MG63 (cell line): Measurements from ENCODE around the gene IFT172. TPM values are rescaled to one million over a fixed set of nuclear protein-coding genes. Genes with fewer than 3 reads are reported as not detected.

Experiments used
- DNase-seq: peaks from one replicate; pipeline ENCODE4 v3.0.0-alpha.2; 2020
- H3K27me3 ChIP-seq: fragments of 250-450 bp; sonication (Bioruptor Pico); 2 replicates; pipeline ENCODE4 v1.5.1; 2020; ENCODE audit warnings: mild to moderate bottlenecking, moderate library complexity
- H3K36me3 ChIP-seq: fragments of 250-450 bp; sonication (Bioruptor Pico); 2 replicates; pipeline ENCODE4 v1.5.1; 2020; ENCODE audit warnings: mild to moderate bottlenecking, moderate library complexity
- H3K4me3 ChIP-seq: fragments of 250-450 bp; sonication (Bioruptor Pico); 2 replicates; pipeline ENCODE4 v1.5.1; 2020; ENCODE audit warnings: mild to moderate bottlenecking, moderate library complexity
- H3K9me3 ChIP-seq: fragments of 250-450 bp; sonication (Bioruptor Pico); 2 replicates; pipeline ENCODE4 v1.5.1; 2020; ENCODE audit warnings: mild to moderate bottlenecking, moderate library complexity
- total RNA-seq: library from RNA; depleted of rRNA; stranded (reverse); fragments of >200 nt; shearing (Covaris generic); gene quantifications from 2 replicates; pipeline ENCODE4 v1.2.3, GENCODE V29; 2014; ENCODE audit warnings: low replicate concordance

The IFT172 gene
- total RNA-seq, 1 experiment from 2014 or later = 8.7 TPM

DNA sequence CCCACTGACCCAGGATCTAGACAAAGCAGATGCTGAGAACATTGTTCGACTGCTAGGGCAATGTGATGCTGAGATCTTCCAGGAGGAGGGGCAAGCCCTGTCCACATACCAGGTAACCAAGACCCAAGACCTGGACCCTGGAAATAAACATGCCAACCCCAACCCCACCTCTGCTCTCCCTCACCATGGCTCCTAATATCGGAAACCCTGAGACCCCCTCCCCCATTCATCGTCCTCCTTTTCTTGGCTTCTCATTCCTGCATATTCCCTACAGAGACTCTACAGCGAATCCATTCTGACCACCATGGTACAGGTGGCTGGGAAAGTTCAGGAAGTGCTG lies 7.7 kb upstream of the IFT172 start:
- no peak for DNase-seq
- no peaks in the 10 kb centered on the region for H3K36me3 ChIP-seq
- no peaks in the 10 kb centered on the region for H3K9me3 ChIP-seq
- H3K27me3 ChIP-seq = no peaks in the 10 kb centered on the region
- H3K4me3 ChIP-seq = no peak overlapping the region

DNA sequence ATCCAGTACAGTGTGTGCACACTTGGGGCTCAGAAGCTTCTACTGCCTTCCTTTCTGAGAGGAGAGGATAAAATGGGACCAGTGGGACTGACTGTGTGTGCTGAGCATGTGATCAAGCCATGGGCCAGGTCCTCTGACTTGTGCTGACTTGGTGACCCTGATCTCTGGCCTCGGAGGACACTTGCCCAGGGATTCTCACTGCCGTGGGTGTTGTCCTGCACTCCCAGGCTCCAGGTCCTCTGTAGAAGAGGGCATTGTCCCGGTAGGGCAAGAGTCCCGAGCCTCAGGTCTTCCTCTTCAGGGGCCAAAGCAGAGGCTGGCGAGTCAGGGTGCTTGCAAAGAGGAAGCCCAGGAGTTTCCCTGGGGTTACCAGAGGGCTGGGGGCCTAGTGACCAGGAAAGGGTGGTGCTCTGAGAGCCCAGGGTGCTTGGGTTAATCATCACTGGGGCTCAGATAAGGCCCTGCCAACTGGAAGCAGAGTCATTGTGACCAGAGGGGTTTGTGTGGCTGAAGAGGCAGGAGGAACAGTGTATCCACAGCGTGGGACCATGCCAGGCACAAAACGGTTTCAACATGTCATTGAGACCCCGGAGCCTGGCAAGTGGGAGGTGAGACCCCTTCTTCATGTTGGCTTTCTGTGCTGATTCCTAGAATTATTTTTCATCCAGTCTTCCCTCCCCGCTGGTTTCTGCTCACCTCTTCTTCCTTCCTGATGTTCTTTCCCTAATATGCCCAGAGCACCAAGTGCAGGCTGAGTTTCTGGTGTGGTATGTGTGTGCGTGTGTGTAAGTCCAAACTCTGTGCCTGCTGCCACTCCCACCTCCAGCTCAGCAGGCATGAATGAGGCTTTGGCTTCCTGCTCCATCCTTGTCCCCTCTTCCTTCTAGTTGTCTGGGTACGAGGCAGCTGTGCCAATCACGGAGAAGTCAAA lies 7.1 kb upstream of the IFT172 start, which contains the start of gene GCKR:
TSS of gene GCKR (plus strand) at position 483 of the 931 bp plus-strand sequence. CDS start at position 549, 66 bp downstream.
- H3K36me3 ChIP-seq = no peaks in the 10 kb centered on the region
- H3K9me3 ChIP-seq = no peaks in the 10 kb centered on the region
- no peaks in the 10 kb centered on the region for H3K27me3 ChIP-seq
- peak; percentile 71 for DNase-seq
- no peak within 1 kb of the TSS for H3K4me3 ChIP-seq

DNA sequence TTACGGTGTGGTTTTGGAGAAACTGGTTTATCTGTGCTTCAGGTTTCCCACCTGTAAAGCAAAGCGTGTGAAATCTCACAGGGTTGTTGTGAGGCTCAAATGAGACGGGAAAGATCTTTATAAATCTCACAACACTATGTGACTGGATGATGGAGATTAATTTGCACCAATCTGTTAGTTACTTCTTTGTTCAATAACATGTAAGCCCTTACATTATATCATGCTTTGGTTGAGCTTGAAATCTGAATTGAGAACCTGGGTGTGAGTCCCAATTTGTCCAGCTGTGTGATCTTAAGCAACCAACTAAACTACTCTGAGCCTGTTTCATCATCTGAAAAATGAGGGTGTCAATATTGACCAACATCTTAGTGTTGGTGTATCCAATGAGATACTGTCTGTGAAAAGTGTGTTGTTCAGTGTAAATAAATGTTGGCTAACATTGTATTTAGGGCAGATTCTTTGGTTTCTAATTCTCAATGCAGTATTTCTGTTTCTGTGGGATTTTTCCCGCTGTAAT lies 6.4 kb upstream of the IFT172 start:
- no peak overlapping the region for H3K4me3 ChIP-seq
- no peak for DNase-seq
- no peaks in the 10 kb centered on the region for H3K27me3 ChIP-seq
- no peaks in the 10 kb centered on the region for H3K9me3 ChIP-seq
- no peaks in the 10 kb centered on the region for H3K36me3 ChIP-seq

DNA sequence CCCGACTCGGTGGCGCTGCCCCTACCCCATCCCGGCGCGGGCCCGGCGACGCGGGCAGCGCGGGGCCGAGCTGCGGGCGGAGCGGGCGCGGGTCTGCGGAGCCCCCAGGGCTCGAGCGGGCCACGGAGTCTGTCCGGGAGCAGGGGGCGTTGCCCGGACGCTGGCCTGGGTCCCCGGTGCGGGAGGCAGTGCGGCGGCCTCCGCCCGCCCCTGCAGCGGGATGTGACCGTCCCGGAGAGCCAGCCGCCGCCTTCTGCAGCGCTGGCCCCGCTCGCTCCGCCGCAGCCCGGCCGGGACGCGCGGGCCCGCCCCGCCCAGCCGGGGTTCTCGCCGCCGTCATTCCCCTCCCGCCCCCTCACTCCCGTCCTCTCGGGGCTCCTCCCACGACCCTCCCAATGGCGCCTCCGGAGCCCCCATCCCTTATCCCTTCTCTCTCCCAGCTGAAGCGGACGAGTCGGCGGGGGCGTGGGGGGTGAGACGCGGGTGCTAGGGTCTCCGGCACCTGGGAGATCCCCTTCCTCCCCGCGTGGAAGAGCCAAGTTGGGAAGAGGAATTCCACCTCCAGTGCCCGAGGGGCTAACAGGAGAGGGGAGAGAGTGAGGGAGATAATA lies 5.5 kb upstream of the IFT172 start, which contains the start of gene FNDC4:
TSS of gene FNDC4 (minus strand) at position 257 of the 611 bp plus-strand sequence. CDS start 521 bp downstream, outside the sequence.
- H3K9me3 ChIP-seq = no peaks in the 10 kb centered on the region
- H3K4me3 ChIP-seq = peak within 1 kb of the TSS; percentile 36
- peak; percentile 36 for DNase-seq
- no peaks in the 10 kb centered on the region for H3K27me3 ChIP-seq
- no peaks in the 10 kb centered on the region for H3K36me3 ChIP-seq

DNA sequence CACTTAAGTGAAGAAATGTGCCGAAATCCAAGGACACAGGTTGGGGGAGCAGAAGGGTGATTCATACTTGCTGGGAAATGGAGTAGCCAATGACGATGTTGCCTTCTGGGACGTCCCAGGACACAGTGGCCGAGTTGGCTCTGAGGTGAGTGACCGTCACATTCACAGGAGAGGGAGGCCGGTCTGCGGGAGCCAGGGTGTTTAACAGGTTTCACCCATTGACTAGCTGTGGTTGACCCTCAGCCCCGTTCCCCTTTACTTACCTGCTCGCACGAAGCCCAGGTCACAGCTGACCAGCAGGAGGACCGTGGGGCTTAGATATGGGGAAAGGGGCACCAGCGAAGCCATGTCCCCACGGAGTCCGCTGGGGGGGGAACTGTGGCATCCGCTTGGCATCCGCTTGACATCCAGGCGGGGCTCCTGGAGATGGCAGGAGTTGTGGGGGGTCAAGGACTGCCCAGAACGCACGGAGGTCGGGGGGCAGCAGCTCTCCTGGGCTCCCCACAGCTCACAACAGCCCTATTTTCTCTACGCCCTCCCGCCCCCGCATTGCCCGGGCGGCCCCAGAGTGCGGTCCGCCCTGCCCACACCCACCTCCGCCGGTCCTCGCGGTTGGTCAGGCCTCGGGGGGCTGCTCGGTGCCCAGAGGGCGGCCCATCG lies 4.9 kb upstream of the IFT172 start:
- Histone ChIP-seq H3K36me3 (no peaks in the 10 kb centered on the region), H3K27me3 (no peaks in the 10 kb centered on the region), H3K9me3 (no peaks in the 10 kb centered on the region), H3K4me3 (peak overlapping the region; percentile 36; the same call in 1 of the 2 replicates)
- DNase-seq = no peak

DNA sequence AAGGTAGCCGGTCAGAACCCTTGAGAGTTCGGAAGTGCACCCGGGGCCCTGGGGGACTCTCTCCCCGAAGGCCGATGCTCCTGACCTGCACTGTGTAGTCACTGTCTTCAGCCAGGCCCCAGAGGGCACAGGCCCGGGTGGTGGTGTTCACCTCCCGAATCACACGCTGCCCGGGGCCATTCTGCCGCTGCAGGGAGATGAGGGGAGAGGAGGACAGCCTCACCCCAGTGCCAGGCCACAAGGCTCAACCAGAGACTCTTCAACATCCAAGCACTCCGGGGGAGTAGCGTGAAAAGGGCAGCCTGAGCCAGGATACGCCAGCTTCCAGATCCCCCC lies 4.4 kb upstream of the IFT172 start:
- H3K4me3 ChIP-seq = no peak overlapping the region
- no peaks in the 10 kb centered on the region for H3K27me3 ChIP-seq
- H3K36me3 ChIP-seq = no peaks in the 10 kb centered on the region
- H3K9me3 ChIP-seq = no peaks in the 10 kb centered on the region
- no peak for DNase-seq

DNA sequence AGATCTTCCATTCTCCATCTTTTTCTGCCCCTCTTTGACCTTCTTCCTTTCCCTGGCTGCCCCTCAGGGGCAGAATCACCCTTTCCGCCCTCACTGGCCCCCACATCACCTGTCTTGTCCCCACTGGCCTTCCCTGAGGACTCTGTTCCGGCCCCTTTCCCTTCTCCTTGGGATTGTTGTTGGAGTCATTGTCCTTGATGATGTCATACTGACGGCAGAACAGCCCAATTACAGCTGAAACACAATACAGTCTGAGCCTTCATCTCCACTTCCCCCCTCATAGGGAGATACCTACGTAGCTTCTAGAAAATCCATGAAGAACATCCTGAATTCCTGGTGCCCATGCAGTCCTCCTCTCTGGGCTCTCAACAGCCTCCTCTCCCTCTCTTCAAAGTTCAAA lies 3.0 kb upstream of the IFT172 start:
- Histone ChIP-seq H3K36me3 (no peaks in the 10 kb centered on the region), H3K4me3 (no peak overlapping the region), H3K27me3 (no peaks in the 10 kb centered on the region), H3K9me3 (no peaks in the 10 kb centered on the region)
- DNase-seq = no peak

DNA sequence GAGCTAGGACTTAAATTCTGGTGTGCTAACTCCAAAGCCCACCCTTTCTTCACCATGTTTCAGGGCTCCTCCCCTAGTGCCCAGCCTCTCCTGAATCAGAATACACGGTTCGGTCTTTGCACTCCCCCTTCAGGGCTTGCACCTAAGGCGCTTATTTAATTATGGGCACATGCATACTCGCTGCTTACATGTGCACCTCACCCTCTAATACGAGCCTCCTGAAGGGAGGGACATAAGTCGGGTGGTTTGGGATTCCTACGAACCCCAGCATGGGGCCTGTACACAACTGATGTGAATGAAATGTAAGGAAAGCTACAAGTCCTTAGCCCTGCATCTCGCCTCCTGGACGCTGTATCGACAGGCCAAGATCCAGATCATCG lies 435 bp downstream of the IFT172 start:
- DNase-seq = peak; percentile 7
- Histone ChIP-seq H3K36me3 (0 out of 2 replicates have a peak, but pooled peaks cover 4% of the 10 kb centered on the region), H3K27me3 (no peaks in the 10 kb centered on the region), H3K4me3 (peak overlapping the region; percentile 78), H3K9me3 (no peaks in the 10 kb centered on the region)

DNA sequence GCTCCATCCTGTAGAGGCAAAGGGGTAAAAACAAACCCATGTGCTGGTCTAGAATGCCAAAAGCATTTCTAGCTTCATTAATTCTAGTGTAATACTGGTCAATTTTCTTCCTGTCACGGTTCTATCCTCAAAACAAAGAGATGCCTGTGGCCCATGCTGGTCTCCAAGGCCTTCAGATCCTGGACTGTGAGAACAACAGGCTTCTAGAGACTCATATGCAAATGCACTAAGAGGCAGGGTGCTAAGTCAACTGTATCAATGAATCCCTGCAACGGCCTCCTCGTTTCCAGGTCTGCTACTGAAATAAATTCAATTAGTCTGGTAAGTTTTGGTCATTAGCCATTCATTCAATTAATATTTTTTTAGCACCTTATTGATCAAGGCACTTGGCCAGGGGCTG lies 4.0 kb downstream of the IFT172 start:
- DNase-seq = no peak
- no peaks in the 10 kb centered on the region for H3K27me3 ChIP-seq
- H3K4me3 ChIP-seq = no peak overlapping the region

DNA sequence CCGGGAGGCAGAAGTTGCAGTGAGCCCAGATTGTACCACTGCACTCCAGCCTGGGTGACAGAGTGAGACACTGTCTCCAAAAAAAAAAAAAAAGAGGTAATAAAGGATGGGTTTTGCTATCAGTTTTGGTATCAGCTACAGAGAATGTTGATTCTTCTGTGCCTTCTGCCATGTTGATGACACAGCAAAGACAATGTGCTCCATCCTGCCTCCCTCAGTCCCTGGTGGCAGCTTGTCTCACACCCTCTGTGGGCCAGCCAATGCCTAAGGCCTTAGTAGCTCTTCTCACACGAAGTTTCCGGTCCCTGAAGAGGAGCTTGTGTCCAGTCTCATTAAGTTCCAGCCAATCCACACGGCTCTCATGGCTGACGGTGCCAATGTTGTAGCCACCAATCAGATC lies 17.6 kb downstream of the IFT172 start:
- Histone ChIP-seq H3K36me3 (peaks cover 9% of the 10 kb centered on the region), H3K4me3 (no peak overlapping the region), H3K27me3 (no peaks in the 10 kb centered on the region), H3K9me3 (no peaks in the 10 kb centered on the region)
- DNase-seq = no peak

More for the DNA sequence above, 4.0 kb downstream of the IFT172 start:
- peaks cover 11% of the 10 kb centered on the region; the same call in 1 of the 2 replicates for H3K36me3 ChIP-seq
- H3K9me3 ChIP-seq = no peaks in the 10 kb centered on the region

DNA sequence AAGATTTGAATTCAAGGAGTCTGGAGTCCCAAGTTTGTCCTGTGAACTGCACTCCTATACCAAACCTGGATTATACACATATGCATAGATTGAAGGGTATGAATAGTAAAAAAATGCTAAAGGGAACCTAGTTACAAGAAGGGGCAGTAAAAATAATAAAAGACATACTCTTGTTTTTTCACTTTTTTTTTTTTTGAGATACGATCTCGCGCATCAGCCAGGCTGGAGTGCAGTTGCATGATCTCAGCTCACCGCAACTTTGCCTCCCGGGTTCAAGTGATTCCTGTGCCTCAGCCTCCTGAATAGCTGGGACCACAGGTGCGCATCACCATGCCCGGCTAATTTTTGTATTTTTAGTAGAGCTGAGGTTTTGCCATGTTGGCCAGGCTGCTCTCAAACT lies 25.1 kb downstream of the IFT172 start:
- no peaks in the 10 kb centered on the region for H3K36me3 ChIP-seq
- no peak overlapping the region for H3K4me3 ChIP-seq
- no peaks in the 10 kb centered on the region for H3K27me3 ChIP-seq
- no peaks in the 10 kb centered on the region for H3K9me3 ChIP-seq
- DNase-seq = no peak

DNA sequence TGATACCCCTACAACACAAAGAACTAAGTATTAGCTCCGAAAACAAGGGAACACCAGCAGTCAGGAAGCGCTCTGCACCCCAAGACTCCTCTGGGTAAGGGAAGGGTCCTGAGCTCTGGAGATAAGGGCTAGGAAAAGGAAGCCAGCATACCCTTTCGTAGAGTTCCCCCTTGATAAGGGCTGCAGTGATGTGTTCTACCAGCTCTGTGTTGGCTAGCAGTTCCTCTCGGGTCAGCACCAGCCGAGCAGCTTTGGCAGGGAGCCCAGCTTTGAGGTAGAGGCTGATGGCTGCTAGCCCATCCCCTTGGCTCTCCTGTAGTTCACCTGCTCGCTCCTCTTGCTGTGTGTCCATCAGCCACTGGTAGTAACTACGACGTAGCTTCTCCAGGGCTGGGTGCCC lies 28.4 kb downstream of the IFT172 start:
- no peaks in the 10 kb centered on the region for H3K27me3 ChIP-seq
- H3K36me3 ChIP-seq = no peaks in the 10 kb centered on the region; the same call in 1 of the 2 replicates
- H3K4me3 ChIP-seq = no peak overlapping the region
- H3K9me3 ChIP-seq = no peaks in the 10 kb centered on the region
- no peak for DNase-seq

DNA sequence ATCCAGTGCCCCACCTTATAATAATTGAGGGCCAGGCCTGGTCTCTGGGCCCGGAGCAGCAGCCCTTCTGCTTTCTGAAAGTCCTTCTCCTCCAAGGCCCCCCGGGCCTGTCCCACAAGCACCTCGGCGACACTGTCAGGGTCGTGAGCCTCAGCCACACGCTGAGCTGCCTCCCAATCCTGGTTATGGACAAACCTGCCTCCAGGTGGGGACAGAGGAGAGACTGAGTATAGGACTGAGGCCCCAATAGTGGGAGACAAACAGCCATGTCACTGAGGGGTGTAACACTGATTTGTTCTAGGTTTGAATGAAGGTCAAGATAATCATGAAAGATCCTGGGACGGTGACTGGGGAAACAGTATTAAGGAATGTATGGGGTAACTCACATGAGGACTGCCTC lies 35.6 kb downstream of the IFT172 start:
- no peak for DNase-seq
- Histone ChIP-seq H3K4me3 (no peak overlapping the region), H3K9me3 (no peaks in the 10 kb centered on the region), H3K36me3 (peaks cover 8% of the 10 kb centered on the region), H3K27me3 (no peaks in the 10 kb centered on the region)

DNA sequence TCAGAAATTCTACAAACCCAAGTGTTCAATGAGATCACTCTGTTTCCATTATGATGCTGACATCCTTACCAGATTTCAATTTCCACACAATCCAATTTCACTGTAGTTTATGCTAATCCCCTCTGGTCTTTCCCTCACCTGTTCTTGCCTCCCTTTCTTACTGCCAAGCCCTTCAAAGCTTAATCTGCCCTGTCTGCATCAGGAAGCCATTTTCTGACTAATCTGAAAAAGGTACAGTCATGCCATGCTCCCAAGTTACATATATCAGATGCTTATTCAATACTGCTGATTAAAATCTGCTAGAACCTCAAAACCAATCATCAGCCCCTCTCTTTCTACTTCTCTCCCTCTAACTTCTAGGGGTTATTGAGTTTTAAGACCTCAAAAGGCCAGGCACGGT lies 38.4 kb downstream of the IFT172 start:
- H3K27me3 ChIP-seq = no peaks in the 10 kb centered on the region
- peaks cover 22% of the 10 kb centered on the region for H3K36me3 ChIP-seq
- H3K9me3 ChIP-seq = no peaks in the 10 kb centered on the region
- H3K4me3 ChIP-seq = no peak overlapping the region
- no peak for DNase-seq

DNA sequence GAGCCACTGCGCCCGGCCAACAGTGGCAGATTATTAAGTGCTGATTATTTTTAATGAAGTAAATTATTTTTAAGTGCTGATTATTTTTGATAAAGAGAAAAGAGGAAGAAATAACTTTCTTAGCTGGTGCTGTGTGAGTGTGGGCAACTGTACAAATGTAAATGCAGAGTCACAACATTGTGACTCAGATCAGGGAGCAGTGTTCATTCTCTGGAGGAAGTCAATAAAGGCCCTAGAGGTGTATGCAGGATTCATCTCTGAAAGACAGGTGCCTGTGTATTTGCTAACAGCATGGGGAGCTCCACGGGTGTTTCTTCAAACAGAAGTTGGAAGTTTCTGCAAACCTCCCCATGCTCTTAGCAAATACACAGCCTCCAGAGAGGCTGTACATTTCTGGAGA lies 41.2 kb downstream of the IFT172 start:
- Histone ChIP-seq H3K27me3 (no peaks in the 10 kb centered on the region), H3K4me3 (no peak overlapping the region), H3K9me3 (no peaks in the 10 kb centered on the region), H3K36me3 (peaks cover 26% of the 10 kb centered on the region)
- no peak for DNase-seq

DNA sequence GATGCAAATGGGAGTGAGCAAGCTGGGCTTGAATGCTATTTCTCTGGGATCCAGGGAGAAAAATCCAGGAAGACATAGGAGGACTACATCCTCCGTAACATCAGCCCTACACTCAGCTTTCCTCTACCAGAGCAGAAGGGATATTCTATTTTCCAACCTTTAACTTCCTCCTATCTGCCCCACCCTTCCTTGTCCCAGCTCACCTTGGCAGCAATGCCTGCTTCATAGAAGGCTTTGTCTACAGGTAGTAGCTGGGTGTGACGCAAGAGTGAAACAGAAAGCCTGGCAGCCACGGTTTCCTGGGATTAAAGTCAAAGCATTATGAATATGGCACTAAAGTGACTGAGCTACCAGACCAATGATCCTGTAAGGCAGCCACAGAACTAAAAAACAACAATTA lies 43.5 kb downstream of the IFT172 start:
- Histone ChIP-seq H3K27me3 (no peaks in the 10 kb centered on the region), H3K36me3 (peaks cover 26% of the 10 kb centered on the region), H3K4me3 (no peak overlapping the region), H3K9me3 (no peaks in the 10 kb centered on the region)
- no peak for DNase-seq

DNA sequence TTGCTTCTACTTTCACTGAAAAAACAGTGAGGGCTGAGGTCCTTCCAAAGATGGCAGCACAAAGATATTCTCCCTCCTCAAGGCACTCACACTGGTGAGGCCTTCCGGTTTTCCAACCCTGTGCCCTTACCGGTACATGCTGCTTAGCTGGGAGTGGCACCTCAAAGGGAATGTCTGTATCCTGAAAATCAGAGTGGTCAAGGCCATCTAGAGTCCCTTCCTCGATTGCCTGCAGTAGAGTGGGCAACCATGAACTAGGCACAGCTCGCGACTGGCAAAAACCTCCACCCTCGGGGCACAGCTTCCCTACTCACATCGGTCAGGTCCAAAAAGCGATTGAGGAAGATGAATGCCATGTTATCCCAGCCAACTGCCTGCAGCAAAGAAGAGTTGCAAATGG lies 43.9 kb downstream of the IFT172 start:
- Histone ChIP-seq H3K4me3 (no peak overlapping the region), H3K9me3 (no peaks in the 10 kb centered on the region), H3K36me3 (peaks cover 30% of the 10 kb centered on the region), H3K27me3 (no peaks in the 10 kb centered on the region)
- no peak for DNase-seq
